ENCODE results near the gene YIF1B.

DNA sequence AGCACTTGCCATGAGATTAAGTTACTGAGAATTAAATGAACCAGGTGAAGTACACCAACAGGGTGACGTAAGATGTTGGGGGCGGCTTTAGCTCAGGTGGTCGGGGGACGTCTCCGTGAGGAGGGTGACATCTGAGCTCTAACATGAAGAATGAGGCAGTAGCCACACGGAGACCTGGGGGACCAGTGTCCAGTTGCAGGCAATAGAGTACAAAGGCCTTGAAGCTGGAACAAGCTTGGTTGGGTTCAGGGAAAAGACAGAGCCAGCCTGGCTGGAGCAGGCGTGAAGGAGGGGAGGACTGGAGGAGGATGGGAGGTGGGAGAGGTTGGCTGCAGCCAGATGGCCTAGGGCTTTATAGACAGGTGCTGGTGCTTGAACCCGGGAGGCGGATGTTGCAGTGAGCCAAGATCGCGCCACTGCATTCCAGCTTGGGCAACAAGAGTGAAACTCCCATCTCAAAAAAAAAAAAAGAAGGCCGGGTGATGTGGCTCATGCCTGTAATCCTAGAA is 49.8 kb downstream of the YIF1B start:
- TF ChIP-seq CTCF (IDR thresholded peaks at IDR 0.05) (no peak), POLR2AphosphoS5 (IDR thresholded peaks at IDR 0.05; ENCODE audit: low read depth, low read length) (no peak; the same call in 1 of the 2 replicates)

Data from Panc1 (cell line).